IPS DF 6.9 (cell line): ENCODE data around the gene KCTD3.

ENCODE experiments used
- DNase-seq: peaks from one replicate; pipeline ENCODE4 v3.0.0-alpha.2; 2013; ENCODE audit warnings: low read depth, low spot score
- H3K27ac ChIP-seq: one replicate; pipeline ENCODE4 v1.5.1; 2013; ENCODE audit warnings: low read length, control low read depth
- H3K27me3 ChIP-seq: 2 replicates; pipeline ENCODE4 v1.6.1; 2013; ENCODE audit warnings: mild to moderate bottlenecking, low read length; ENCODE audit not compliant: control insufficient read depth, insufficient read depth
- H3K36me3 ChIP-seq: 2 replicates; pipeline ENCODE4 v1.6.1; 2013; ENCODE audit warnings: low read length; ENCODE audit not compliant: control insufficient read depth, insufficient read depth
- H3K4me1 ChIP-seq: 2 replicates; pipeline ENCODE4 v1.6.1; 2013; ENCODE audit warnings: low read length; ENCODE audit not compliant: control insufficient read depth, insufficient read depth
- H3K4me3 ChIP-seq: 2 replicates; pipeline ENCODE4 v1.5.1; 2013; ENCODE audit warnings: mild to moderate bottlenecking, low read length
- H3K9me3 ChIP-seq: 2 replicates; pipeline ENCODE4 v1.6.1; 2013; ENCODE audit warnings: low read length, inconsistent platforms; ENCODE audit not compliant: control insufficient read depth, insufficient read depth
- WGBS: extraction: QIAGEN DNeasy Blood & Tissue Kit; methylation state at CpG from one replicate; pipeline ENCODE4 v1.1.7; 2013; ENCODE audit warnings: mixed read lengths, missing lambda C conversion rate; ENCODE audit not compliant: insufficient read length, insufficient coverage; 5-methylcytosine and 5-hydroxymethylcytosine counted together

KCTD3 gene

GRCh38 chr1:215556996-215557395 is 10.1 kb upstream of the KCTD3 start:
- Histone ChIP-seq H3K4me1 (no peaks in the 10 kb centered on the region), H3K36me3 (no peaks in the 10 kb centered on the region), H3K4me3 (no peak overlapping the region), H3K9me3 (no peaks in the 10 kb centered on the region), H3K27ac (no peak overlapping the region), H3K27me3 (no peaks in the 10 kb centered on the region)
- no CpG with 5 or more reads among the region's 2 CpGs for WGBS
- DNase-seq = no peak

- DNase-seq = no peak
- Histone ChIP-seq H3K4me1 (no peaks in the 10 kb centered on the region), H3K9me3 (no peaks in the 10 kb centered on the region), H3K4me3 (no peak overlapping the region), H3K36me3 (no peaks in the 10 kb centered on the region), H3K27ac (no peak overlapping the region), H3K27me3 (no peaks in the 10 kb centered on the region)
- WGBS = no CpG with 5 or more reads among the region's 1 CpG
Observed at GRCh38 chr1:215557504-215557903, 9.6 kb upstream of the KCTD3 start.

GRCh38 chr1:215557992-215558626 is 9.0 kb upstream of the KCTD3 start:
- no peak for DNase-seq
- H3K4me3 ChIP-seq = no peak overlapping the region
- H3K27ac ChIP-seq = no peak overlapping the region
- no peaks in the 10 kb centered on the region for H3K9me3 ChIP-seq
- H3K27me3 ChIP-seq = no peaks in the 10 kb centered on the region
- no CpG with 5 or more reads among the region's 4 CpGs for WGBS
- no peaks in the 10 kb centered on the region for H3K36me3 ChIP-seq
- H3K4me1 ChIP-seq = no peaks in the 10 kb centered on the region

GRCh38 chr1:215567491-215568298 is 591 bp downstream of the KCTD3 start:
- H3K4me3 ChIP-seq = peak overlapping the region; percentile 81
- DNase-seq = no peak
- H3K36me3 ChIP-seq = no peaks in the 10 kb centered on the region
- no peaks in the 10 kb centered on the region for H3K4me1 ChIP-seq
- no peaks in the 10 kb centered on the region for H3K27me3 ChIP-seq
- H3K27ac ChIP-seq = no peak overlapping the region
- WGBS = no CpG with 5 or more reads among the region's 63 CpGs
- H3K9me3 ChIP-seq = no peaks in the 10 kb centered on the region

- DNase-seq = no peak
- Histone ChIP-seq H3K4me3 (peak overlapping the region; percentile 81; the same call in 1 of the 2 replicates), H3K27me3 (no peaks in the 10 kb centered on the region), H3K4me1 (no peaks in the 10 kb centered on the region), H3K27ac (no peak overlapping the region), H3K9me3 (no peaks in the 10 kb centered on the region), H3K36me3 (no peaks in the 10 kb centered on the region)
- no CpG with 5 or more reads among the region's 5 CpGs for WGBS
Observed at GRCh38 chr1:215568299-215568692, 1.2 kb downstream of the KCTD3 start.

GRCh38 chr1:215569986-215570824 is 3.1 kb downstream of the KCTD3 start:
- no peaks in the 10 kb centered on the region for H3K36me3 ChIP-seq
- no peak overlapping the region for H3K4me3 ChIP-seq
- H3K27ac ChIP-seq = no peak overlapping the region
- no peaks in the 10 kb centered on the region for H3K9me3 ChIP-seq
- H3K27me3 ChIP-seq = no peaks in the 10 kb centered on the region
- DNase-seq = no peak
- WGBS = 100% methylated on average over 1 of the region's 3 CpGs
- no peaks in the 10 kb centered on the region for H3K4me1 ChIP-seq

GRCh38 chr1:215581896-215582295 is 14.8 kb downstream of the KCTD3 start:
- no peak overlapping the region for H3K4me3 ChIP-seq
- no peaks in the 10 kb centered on the region for H3K27me3 ChIP-seq
- DNase-seq = no peak
- H3K9me3 ChIP-seq = no peaks in the 10 kb centered on the region
- peaks cover 5% of the 10 kb centered on the region; the same call in 1 of the 2 replicates for H3K36me3 ChIP-seq
- no peak overlapping the region for H3K27ac ChIP-seq
- no peaks in the 10 kb centered on the region for H3K4me1 ChIP-seq
- no CpG with 5 or more reads among the region's 2 CpGs for WGBS

GRCh38 chr1:215583185-215583749 is 16.2 kb downstream of the KCTD3 start:
- Histone ChIP-seq H3K27me3 (no peaks in the 10 kb centered on the region), H3K4me1 (no peaks in the 10 kb centered on the region), H3K9me3 (no peaks in the 10 kb centered on the region), H3K27ac (no peak overlapping the region), H3K36me3 (peaks cover 5% of the 10 kb centered on the region; the same call in 1 of the 2 replicates), H3K4me3 (no peak overlapping the region)
- no peak for DNase-seq
- no CpG with 5 or more reads among the region's 5 CpGs for WGBS

GRCh38 chr1:215584389-215584788 is 17.3 kb downstream of the KCTD3 start:
- no peak for DNase-seq
- Histone ChIP-seq H3K4me1 (no peaks in the 10 kb centered on the region), H3K27me3 (no peaks in the 10 kb centered on the region), H3K4me3 (no peak overlapping the region), H3K36me3 (peaks cover 5% of the 10 kb centered on the region; the same call in 1 of the 2 replicates), H3K27ac (no peak overlapping the region), H3K9me3 (no peaks in the 10 kb centered on the region)
- WGBS = no CpG with 5 or more reads among the region's 1 CpG
